RWPE2 (cell line): Measurements from ENCODE around the gene RPP30.

Source experiments
- ATAC-seq: fragments of 200-7000 bp; cut with Tn5 transposase; 3 replicates; pipeline ENCODE4 v1.9.1; 2021; ENCODE audit warnings: low read depth
- DNase-seq: peaks from one replicate; pipeline ENCODE4 v3.0.0-alpha.2; 2020; ENCODE audit warnings: low spot score
- H3K27ac ChIP-seq: fragments of 450-650 bp; 2 replicates; pipeline ENCODE4 v1.5.1; 2017; ENCODE audit warnings: mild to moderate bottlenecking; ENCODE audit not compliant: poor library complexity, severe bottlenecking
- H3K27me3 ChIP-seq: fragments of 250-450 bp; sonication (Bioruptor Pico); 2 replicates; pipeline ENCODE4 v1.5.1; 2021; ENCODE audit warnings: mild to moderate bottlenecking, moderate library complexity; ENCODE audit not compliant: insufficient read depth, poor library complexity, severe bottlenecking
- H3K36me3 ChIP-seq: fragments of 250-450 bp; sonication (Bioruptor Pico); 2 replicates; pipeline ENCODE4 v1.5.1; 2020; ENCODE audit warnings: low read depth, mild to moderate bottlenecking, moderate library complexity
- H3K4me1 ChIP-seq: fragments of 250-450 bp; sonication (Bioruptor Pico); 2 replicates; pipeline ENCODE4 v1.5.1; 2021; ENCODE audit warnings: mild to moderate bottlenecking, moderate library complexity; ENCODE audit not compliant: insufficient read depth, poor library complexity, severe bottlenecking
- H3K4me3 ChIP-seq: fragments of 250-450 bp; sonication (Bioruptor Pico); 2 replicates; pipeline ENCODE4 v1.5.1; 2021; ENCODE audit warnings: mild to moderate bottlenecking, moderate library complexity; ENCODE audit not compliant: severe bottlenecking
- H3K9me3 ChIP-seq: fragments of 250-450 bp; sonication (Bioruptor Pico); 2 replicates; pipeline ENCODE4 v1.5.1; 2021; ENCODE audit warnings: mild to moderate bottlenecking, moderate library complexity; ENCODE audit not compliant: severe bottlenecking
- CTCF ChIP-seq: fragments of 450-650 bp; IDR thresholded peaks from one replicate; pipeline ENCODE4 v1.5.1; 2017; ENCODE audit warnings: mild to moderate bottlenecking, moderate library complexity; ENCODE audit not compliant: poor library complexity, severe bottlenecking

Gene RPP30

GRCh38 chr10:90842725-90843124 lies 29.0 kb upstream of the RPP30 start:
- no peak for ATAC-seq
- DNase-seq, result no peak
- Histone ChIP-seq H3K27me3 (no peaks in the 10 kb centered on the region), H3K4me3 (no peak overlapping the region), H3K36me3 (no peaks in the 10 kb centered on the region), H3K4me1 (peaks cover 22% of the 10 kb centered on the region), H3K9me3 (no peaks in the 10 kb centered on the region), H3K27ac (no peak overlapping the region)
- TF ChIP-seq CTCF, result no peak

- DNase-seq (no peak), ATAC-seq (no peak)
- Histone ChIP-seq H3K27ac (no peak overlapping the region), H3K9me3 (no peaks in the 10 kb centered on the region), H3K4me3 (no peak overlapping the region), H3K27me3 (no peaks in the 10 kb centered on the region), H3K4me1 (peaks cover 31% of the 10 kb centered on the region), H3K36me3 (no peaks in the 10 kb centered on the region)
- TF ChIP-seq CTCF, result no peak
Measured at GRCh38 chr10:90845726-90846125, 26.0 kb upstream of the RPP30 start.

GRCh38 chr10:90846746-90847145 lies 25.0 kb upstream of the RPP30 start:
- TF ChIP-seq CTCF, result no peak
- H3K36me3 ChIP-seq, result no peaks in the 10 kb centered on the region
- H3K4me3 ChIP-seq, result no peak overlapping the region
- peaks cover 33% of the 10 kb centered on the region for H3K4me1 ChIP-seq
- peaks cover 2% of the 10 kb centered on the region for H3K9me3 ChIP-seq
- H3K27ac ChIP-seq, result peak overlapping the region; percentile 88
- ATAC-seq, result peak; percentile 66
- DNase-seq, result no peak
- H3K27me3 ChIP-seq, result no peaks in the 10 kb centered on the region

GRCh38 chr10:90847436-90847835 lies 24.3 kb upstream of the RPP30 start:
- Histone ChIP-seq H3K27ac (peak overlapping the region; percentile 88), H3K9me3 (peaks cover 5% of the 10 kb centered on the region), H3K4me1 (peaks cover 33% of the 10 kb centered on the region), H3K27me3 (no peaks in the 10 kb centered on the region), H3K36me3 (no peaks in the 10 kb centered on the region), H3K4me3 (no peak overlapping the region)
- DNase-seq (no peak), ATAC-seq (peak; percentile 92)
- TF ChIP-seq CTCF, result no peak

GRCh38 chr10:90849956-90850749 lies 21.6 kb upstream of the RPP30 start:
- TF ChIP-seq CTCF, result no peak
- no peaks in the 10 kb centered on the region for H3K27me3 ChIP-seq
- H3K9me3 ChIP-seq, result peaks cover 5% of the 10 kb centered on the region
- peak overlapping the region; percentile 88 for H3K27ac ChIP-seq
- H3K4me1 ChIP-seq, result peaks cover 36% of the 10 kb centered on the region
- no peak overlapping the region for H3K4me3 ChIP-seq
- peak; percentile 68 for ATAC-seq
- no peak for DNase-seq
- no peaks in the 10 kb centered on the region for H3K36me3 ChIP-seq
